Measurements from ENCODE around the gene DPP8.

Gene DPP8

GRCh38 chr15:65423976-65424679 lies 93.4 kb downstream of the DPP8 start:
- no peak for DNase-seq

- no peak for DNase-seq
Observed at GRCh38 chr15:65423150-65423975, 94.1 kb downstream of the DPP8 start.

- DNase-seq, result no peak
Observed at GRCh38 chr15:65421360-65422215, 95.9 kb downstream of the DPP8 start.

GRCh38 chr15:65420975-65421359 lies 96.5 kb downstream of the DPP8 start:
- DNase-seq, result no peak

- no peak for DNase-seq
Observed at GRCh38 chr15:65418596-65418995, 98.9 kb downstream of the DPP8 start.

- DNase-seq, result no peak
Observed at GRCh38 chr15:65416845-65417416, 100.6 kb downstream of the DPP8 start.

GRCh38 chr15:65414841-65415621 lies 102.5 kb downstream of the DPP8 start:
- DNase-seq, result no peak

- DNase-seq, result no peak
Observed at GRCh38 chr15:65413760-65414144, 103.7 kb downstream of the DPP8 start.

GRCh38 chr15:65413051-65413759 lies 104.3 kb downstream of the DPP8 start:
- DNase-seq, result no peak

- DNase-seq, result no peak
Observed at GRCh38 chr15:65412556-65412955, 104.9 kb downstream of the DPP8 start.

- no peak for DNase-seq
Observed at GRCh38 chr15:65411465-65412071, 105.9 kb downstream of the DPP8 start.

- no peak for DNase-seq
Observed at GRCh38 chr15:65410972-65411371, 106.5 kb downstream of the DPP8 start.

- DNase-seq, result no peak
Observed at GRCh38 chr15:65410036-65410435, 107.5 kb downstream of the DPP8 start.

GRCh38 chr15:65409036-65409631 lies 108.4 kb downstream of the DPP8 start:
- no peak for DNase-seq

GRCh38 chr15:65408324-65409035 lies 109.0 kb downstream of the DPP8 start:
- no peak for DNase-seq

GRCh38 chr15:65406424-65407000 lies 111.0 kb downstream of the DPP8 start:
- DNase-seq, result no peak

GRCh38 chr15:65405791-65406423 lies 111.6 kb downstream of the DPP8 start:
- DNase-seq, result no peak

- DNase-seq, result no peak
Observed at GRCh38 chr15:65404186-65404872, 113.2 kb downstream of the DPP8 start.

Measured in activated naive CD4-positive, alpha-beta T cell (primary cell).